Epithelial cell of prostate (primary cell): ENCODE measurements around the gene MAN2A2.

ENCODE experiments used
- DNase-seq: peaks from one replicate; pipeline ENCODE4 v3.0.0-alpha.2; 2011; ENCODE audit warnings: low read depth, low spot score
- H3K27ac ChIP-seq: fragments of 450-650 bp; 2 replicates; pipeline ENCODE4 v1.5.1; 2017; ENCODE audit warnings: mild to moderate bottlenecking

Gene MAN2A2

GRCh38 chr15:90955624-90956273 is 52.6 kb downstream of the MAN2A2 start:
- no peak overlapping the region for H3K27ac ChIP-seq
- DNase-seq, result no peak

- H3K27ac ChIP-seq, result no peak overlapping the region
- no peak for DNase-seq
These were observed 53.4 kb downstream of the MAN2A2 start for GRCh38 chr15:90956274-90957030.

- H3K27ac ChIP-seq, result no peak overlapping the region
- DNase-seq, result no peak
These were observed 54.1 kb downstream of the MAN2A2 start for GRCh38 chr15:90957031-90957790.

GRCh38 chr15:90957791-90958190 is 54.7 kb downstream of the MAN2A2 start:
- no peak for DNase-seq
- no peak overlapping the region for H3K27ac ChIP-seq

- DNase-seq, result no peak
- no peak overlapping the region for H3K27ac ChIP-seq
These were observed 56.0 kb downstream of the MAN2A2 start for GRCh38 chr15:90959028-90959595.

GRCh38 chr15:90959894-90960293 is 56.8 kb downstream of the MAN2A2 start:
- DNase-seq, result no peak
- H3K27ac ChIP-seq, result no peak overlapping the region

- H3K27ac ChIP-seq, result no peak overlapping the region
- DNase-seq, result no peak
These were observed 57.4 kb downstream of the MAN2A2 start for GRCh38 chr15:90960298-90961091.

- no peak overlapping the region for H3K27ac ChIP-seq
- no peak for DNase-seq
These were observed 58.9 kb downstream of the MAN2A2 start for GRCh38 chr15:90962021-90962420.

GRCh38 chr15:90966262-90966661 is 63.2 kb downstream of the MAN2A2 start:
- no peak overlapping the region for H3K27ac ChIP-seq
- DNase-seq, result no peak

- no peak overlapping the region for H3K27ac ChIP-seq
- DNase-seq, result no peak
These were observed 64.1 kb downstream of the MAN2A2 start for GRCh38 chr15:90967206-90967605.

GRCh38 chr15:90968434-90968833 is 65.3 kb downstream of the MAN2A2 start:
- H3K27ac ChIP-seq, result no peak overlapping the region
- no peak for DNase-seq

GRCh38 chr15:90970274-90970673 is 67.2 kb downstream of the MAN2A2 start:
- DNase-seq, result no peak
- no peak overlapping the region for H3K27ac ChIP-seq

- no peak overlapping the region for H3K27ac ChIP-seq
- no peak for DNase-seq
These were observed 69.0 kb downstream of the MAN2A2 start for GRCh38 chr15:90972133-90972532.
